ENCODE results near the gene PDX1.

The PDX1 gene

DNA sequence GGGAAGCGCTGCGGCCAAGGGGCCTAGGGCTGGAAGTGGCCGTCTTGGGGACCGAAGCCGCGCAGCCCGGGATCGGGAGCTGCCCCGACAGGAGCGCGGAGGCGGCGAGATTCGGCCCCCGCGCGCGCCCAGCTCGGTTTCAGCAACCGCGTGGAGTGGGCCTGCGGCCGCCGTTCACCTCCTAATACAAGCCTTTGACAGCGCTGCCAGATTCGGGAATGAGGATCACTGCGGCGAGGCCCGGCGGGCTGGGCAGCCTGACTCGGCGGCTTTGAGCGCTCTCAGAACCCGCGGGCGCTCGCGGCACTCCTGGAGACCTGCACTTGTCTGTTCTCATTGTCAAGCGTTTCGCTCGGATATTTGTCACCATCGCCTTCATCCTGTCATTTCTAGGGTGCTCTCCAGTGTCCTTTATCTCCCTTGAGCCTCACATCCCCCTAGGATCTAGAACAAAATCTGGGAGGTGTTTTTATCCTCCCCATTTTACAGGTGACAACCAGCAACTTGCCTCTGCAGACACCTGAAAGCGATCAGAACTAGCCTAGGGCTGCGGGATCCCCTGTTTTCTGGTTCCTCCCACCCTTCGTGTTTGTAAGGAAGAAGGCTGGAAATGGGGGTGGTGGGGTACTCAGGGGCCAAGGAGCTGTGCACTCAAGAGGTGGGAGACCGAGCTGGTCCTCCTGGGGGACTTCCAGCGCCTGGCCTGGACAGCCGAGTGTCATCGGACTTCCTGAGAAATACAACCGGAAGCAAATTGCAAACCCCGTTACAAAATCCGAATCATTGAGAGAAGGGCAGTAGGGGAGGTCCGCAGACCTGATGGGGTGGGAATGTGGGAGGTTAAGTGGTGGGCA lies 50.8 kb downstream of the PDX1 start:
- DNase-seq (ENCODE audit: low read depth in 1 of 2, low spot score in 1 of 2) = no peak
- H3K4me3 ChIP-seq (replicated peaks; ENCODE audit: insufficient read depth, low read length) = no peak overlapping the region
- no peak for TF ChIP-seq GABPA (IDR thresholded peaks at IDR 0.05; ENCODE audit: low read depth)
- no peak for TF ChIP-seq SPI1 (IDR thresholded peaks at IDR 0.05; ENCODE audit: borderline replicate concordance, low read depth)
- TF ChIP-seq, protein P1, sequence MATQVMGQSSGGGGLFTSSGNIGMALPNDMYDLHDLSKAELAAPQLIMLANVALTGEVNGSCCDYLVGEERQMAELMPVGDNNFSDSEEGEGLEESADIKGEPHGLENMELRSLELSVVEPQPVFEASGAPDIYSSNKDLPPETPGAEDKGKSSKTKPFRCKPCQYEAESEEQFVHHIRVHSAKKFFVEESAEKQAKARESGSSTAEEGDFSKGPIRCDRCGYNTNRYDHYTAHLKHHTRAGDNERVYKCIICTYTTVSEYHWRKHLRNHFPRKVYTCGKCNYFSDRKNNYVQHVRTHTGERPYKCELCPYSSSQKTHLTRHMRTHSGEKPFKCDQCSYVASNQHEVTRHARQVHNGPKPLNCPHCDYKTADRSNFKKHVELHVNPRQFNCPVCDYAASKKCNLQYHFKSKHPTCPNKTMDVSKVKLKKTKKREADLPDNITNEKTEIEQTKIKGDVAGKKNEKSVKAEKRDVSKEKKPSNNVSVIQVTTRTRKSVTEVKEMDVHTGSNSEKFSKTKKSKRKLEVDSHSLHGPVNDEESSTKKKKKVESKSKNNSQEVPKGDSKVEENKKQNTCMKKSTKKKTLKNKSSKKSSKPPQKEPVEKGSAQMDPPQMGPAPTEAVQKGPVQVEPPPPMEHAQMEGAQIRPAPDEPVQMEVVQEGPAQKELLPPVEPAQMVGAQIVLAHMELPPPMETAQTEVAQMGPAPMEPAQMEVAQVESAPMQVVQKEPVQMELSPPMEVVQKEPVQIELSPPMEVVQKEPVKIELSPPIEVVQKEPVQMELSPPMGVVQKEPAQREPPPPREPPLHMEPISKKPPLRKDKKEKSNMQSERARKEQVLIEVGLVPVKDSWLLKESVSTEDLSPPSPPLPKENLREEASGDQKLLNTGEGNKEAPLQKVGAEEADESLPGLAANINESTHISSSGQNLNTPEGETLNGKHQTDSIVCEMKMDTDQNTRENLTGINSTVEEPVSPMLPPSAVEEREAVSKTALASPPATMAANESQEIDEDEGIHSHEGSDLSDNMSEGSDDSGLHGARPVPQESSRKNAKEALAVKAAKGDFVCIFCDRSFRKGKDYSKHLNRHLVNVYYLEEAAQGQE (IDR thresholded peaks at IDR 0.05; ENCODE audit: insufficient replicate concordance, low read depth) = no peak
- TF ChIP-seq POLR2AphosphoS5 (IDR thresholded peaks at IDR 0.05; ENCODE audit: low read depth) = no peak
- TF ChIP-seq, protein P2, sequence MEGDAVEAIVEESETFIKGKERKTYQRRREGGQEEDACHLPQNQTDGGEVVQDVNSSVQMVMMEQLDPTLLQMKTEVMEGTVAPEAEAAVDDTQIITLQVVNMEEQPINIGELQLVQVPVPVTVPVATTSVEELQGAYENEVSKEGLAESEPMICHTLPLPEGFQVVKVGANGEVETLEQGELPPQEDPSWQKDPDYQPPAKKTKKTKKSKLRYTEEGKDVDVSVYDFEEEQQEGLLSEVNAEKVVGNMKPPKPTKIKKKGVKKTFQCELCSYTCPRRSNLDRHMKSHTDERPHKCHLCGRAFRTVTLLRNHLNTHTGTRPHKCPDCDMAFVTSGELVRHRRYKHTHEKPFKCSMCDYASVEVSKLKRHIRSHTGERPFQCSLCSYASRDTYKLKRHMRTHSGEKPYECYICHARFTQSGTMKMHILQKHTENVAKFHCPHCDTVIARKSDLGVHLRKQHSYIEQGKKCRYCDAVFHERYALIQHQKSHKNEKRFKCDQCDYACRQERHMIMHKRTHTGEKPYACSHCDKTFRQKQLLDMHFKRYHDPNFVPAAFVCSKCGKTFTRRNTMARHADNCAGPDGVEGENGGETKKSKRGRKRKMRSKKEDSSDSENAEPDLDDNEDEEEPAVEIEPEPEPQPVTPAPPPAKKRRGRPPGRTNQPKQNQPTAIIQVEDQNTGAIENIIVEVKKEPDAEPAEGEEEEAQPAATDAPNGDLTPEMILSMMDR (IDR thresholded peaks at IDR 0.05; ENCODE audit: insufficient read depth, low read length) = no peak
- H3K27me3 ChIP-seq (ENCODE audit: insufficient read depth, poor library complexity, severe bottlenecking) = peaks cover 90% of the 10 kb centered on the region
- no peak overlapping the region for H3K27ac ChIP-seq (replicated peaks)

GRCh38 chr13:27971236-27971645 lies 51.4 kb downstream of the PDX1 start:
- TF ChIP-seq POLR2AphosphoS5 (IDR thresholded peaks at IDR 0.05; ENCODE audit: low read depth) (no peak), GABPA (IDR thresholded peaks at IDR 0.05; ENCODE audit: low read depth) (no peak), SPI1 (IDR thresholded peaks at IDR 0.05; ENCODE audit: borderline replicate concordance, low read depth) (no peak)
- TF ChIP-seq, protein P1 (IDR thresholded peaks at IDR 0.05; ENCODE audit: insufficient replicate concordance, low read depth) = no peak
- TF ChIP-seq, protein P2 (IDR thresholded peaks at IDR 0.05; ENCODE audit: insufficient read depth, low read length) = no peak
- Histone ChIP-seq H3K27me3 (ENCODE audit: insufficient read depth, poor library complexity, severe bottlenecking) (peaks cover 90% of the 10 kb centered on the region), H3K27ac (replicated peaks) (no peak overlapping the region), H3K4me3 (replicated peaks; ENCODE audit: insufficient read depth, low read length) (no peak overlapping the region)
- DNase-seq (ENCODE audit: low read depth in 1 of 2, low spot score in 1 of 2) = no peak

- no peak for DNase-seq (ENCODE audit: low read depth in 1 of 2, low spot score in 1 of 2)
- Histone ChIP-seq H3K27me3 (ENCODE audit: insufficient read depth, poor library complexity, severe bottlenecking) (peaks cover 90% of the 10 kb centered on the region), H3K4me3 (replicated peaks; ENCODE audit: insufficient read depth, low read length) (no peak overlapping the region), H3K27ac (replicated peaks) (no peak overlapping the region)
- TF ChIP-seq SPI1 (IDR thresholded peaks at IDR 0.05; ENCODE audit: borderline replicate concordance, low read depth) = no peak
Measured at GRCh38 chr13:27971776-27972477, 52.1 kb downstream of the PDX1 start.

GRCh38 chr13:27972478-27972820 lies 52.6 kb downstream of the PDX1 start:
- Histone ChIP-seq H3K4me3 (replicated peaks; ENCODE audit: insufficient read depth, low read length) (no peak overlapping the region), H3K27me3 (ENCODE audit: insufficient read depth, poor library complexity, severe bottlenecking) (peaks cover 89% of the 10 kb centered on the region), H3K27ac (replicated peaks) (no peak overlapping the region)
- TF ChIP-seq, protein P1 (IDR thresholded peaks at IDR 0.05; ENCODE audit: insufficient replicate concordance, low read depth) = no peak
- TF ChIP-seq POLR2AphosphoS5 (IDR thresholded peaks at IDR 0.05; ENCODE audit: low read depth) (no peak), SPI1 (IDR thresholded peaks at IDR 0.05; ENCODE audit: borderline replicate concordance, low read depth) (no peak), GABPA (IDR thresholded peaks at IDR 0.05; ENCODE audit: low read depth) (no peak)
- TF ChIP-seq, protein P2 (IDR thresholded peaks at IDR 0.05; ENCODE audit: insufficient read depth, low read length) = no peak
- DNase-seq (ENCODE audit: low read depth in 1 of 2, low spot score in 1 of 2) = no peak

Data from HL-60 (cell line).